ENCODE data around the gene SGMS1. TPM values are rescaled to one million over a fixed set of nuclear protein-coding genes. Genes with fewer than 3 reads are reported as not detected.

SGMS1 gene
- total and polyA plus RNA-seq, 2 experiments from 2014 or later: 15.0 to 34.7 TPM

GRCh38 chr10:50279489-50279888, 344.3 kb downstream of the SGMS1 start:
- Histone ChIP-seq H3K36me3 (ENCODE audit: insufficient read depth) (no peaks in the 10 kb centered on the region), H3K79me2 (replicated peaks; ENCODE audit: insufficient read depth) (no peaks in the 10 kb centered on the region), H3K27ac (ENCODE audit: low read depth) (no peak overlapping the region), H2AFZ (peak overlapping the region; percentile 19; the same call in 1 of the 2 replicates), H3F3A (replicated peaks; ENCODE audit: low read depth) (no peaks in the 10 kb centered on the region), H3K9me2 (ENCODE audit: insufficient read depth) (no peaks in the 10 kb centered on the region; the same call in 1 of the 2 replicates), H3K27me3 (ENCODE audit: insufficient read depth) (no peaks in the 10 kb centered on the region), H4K20me1 (replicated peaks; ENCODE audit: insufficient read depth) (no peaks in the 10 kb centered on the region), H3K4me3 (no peak overlapping the region), H3K4me2 (no peak overlapping the region), H3K4me1 (ENCODE audit: insufficient read depth) (no peaks in the 10 kb centered on the region)
- Mint-ChIP-seq H3K9me3 (no peaks in the 10 kb centered on the region), H3K4me1 (peaks cover 9% of the 10 kb centered on the region), H3K27ac (0 out of 2 replicates have a peak overlapping the region, but pooled peaks have one; percentile 68), H3K27me3 (ENCODE audit: insufficient read depth, low read depth, poor library complexity) (no peaks in the 10 kb centered on the region), H3K36me3 (ENCODE audit: low read depth) (no peaks in the 10 kb centered on the region), H3K4me3 (no peak overlapping the region)
- DNase-seq (ENCODE audit: low spot score) (peak; percentile 51), ATAC-seq (peak; percentile 91)
- no peak for TF ChIP-seq JUNB (IDR thresholded peaks at IDR 0.05; ENCODE audit: unreplicated experiment)
- TF ChIP-seq CTCF (conservative IDR thresholded peaks at IDR 0.05; ENCODE audit: low read depth in 2 of 2): no peak
- TF ChIP-seq NANOG (IDR thresholded peaks at IDR 0.05; ENCODE audit: borderline replicate concordance): no peak
- TF ChIP-seq ZNF462 (CRISPR knock-in tag; IDR thresholded peaks at IDR 0.05): no peak
- TF ChIP-seq STAT1 (IDR thresholded peaks at IDR 0.05; ENCODE audit: unreplicated experiment): no peak
- TF ChIP-seq POLR2AphosphoS5 (IDR thresholded peaks at IDR 0.05; ENCODE audit: low read depth): no peak
- no peak for TF ChIP-seq EZH2phosphoT487 (IDR thresholded peaks at IDR 0.05; ENCODE audit: unreplicated experiment)
